Neural cell (in vitro differentiated cells): ENCODE results near the gene PNPLA5.

ENCODE experiments used
- CTCF ChIP-seq: fragments of 450-650 bp; IDR thresholded peaks from 2 replicates; pipeline ENCODE4 v1.5.1; 2014; ENCODE audit warnings: antibody characterized with exemption, mild to moderate bottlenecking, moderate library complexity; ENCODE audit not compliant: poor library complexity, severe bottlenecking
- EP300 ChIP-seq: fragments of 450-650 bp; conservative IDR thresholded peaks from 2 replicates; pipeline ENCODE4 v1.6.1; 2014; ENCODE audit warnings: antibody characterized with exemption, mild to moderate bottlenecking, moderate library complexity; ENCODE audit not compliant: poor library complexity, severe bottlenecking
- EZH2 ChIP-seq: fragments of 200-600, 300-800 bp; shearing (Covaris generic), sonication (generic); IDR thresholded peaks from 2 replicates; pipeline ENCODE4 v1.6.1; 2014; ENCODE audit warnings: antibody characterized with exemption, low read length, borderline replicate concordance, mild to moderate bottlenecking; ENCODE audit not compliant: insufficient read depth, poor library complexity, severe bottlenecking
- POLR2AphosphoS5 ChIP-seq: IDR thresholded peaks from 2 replicates; pipeline ENCODE4 v1.6.1; 2012
- REST ChIP-seq: IDR thresholded peaks from 2 replicates; pipeline ENCODE4 v1.6.1; 2012; ENCODE audit warnings: borderline replicate concordance

- TF ChIP-seq CTCF (no peak), EZH2 (no peak), EP300 (no peak), REST (no peak), POLR2AphosphoS5 (no peak)
Measured at GRCh38 chr22:43887391-43887790, 4.4 kb downstream of the PNPLA5 start.
